Gastroesophageal sphincter (tissue), 3 donors: Measurements from ENCODE around the gene GID4.

ENCODE experiments used
- CTCF ChIP-seq, 4 experiments: fragments of 200-600 bp in 2 of 4; fragments of 450-650 bp in 2 of 4; sonication (generic) in 1 of 4; IDR thresholded peaks; one replicate each; pipeline ENCODE4 v1.5.1; 2017 to 2019; ENCODE audit warnings: antibody characterized with exemption in 4 of 4, mild to moderate bottlenecking in 2 of 4, moderate library complexity in 2 of 4
- EP300 ChIP-seq: sonication (generic); formaldehyde crosslinking; IDR thresholded peaks from one replicate; pipeline ENCODE4 v1.6.1; 2017; ENCODE audit warnings: antibody characterized with exemption, mild to moderate bottlenecking

- TF ChIP-seq CTCF (IDR thresholded peaks at IDR 0.05) (no peak), EP300 (no peak)
Observed at GRCh38 chr17:18059283-18059682, 20.1 kb downstream of the GID4 start.
